AML-193 (cell line): ENCODE data around the gene OBSCN.

ENCODE experiments used
- DNase-seq, 2 experiments: peaks; one replicate each; lab custom pipeline; 2025; lab: John Stamatoyannopoulos, UW

The OBSCN gene

GRCh38 chr1:228329887-228330286 lies 122.0 kb downstream of the OBSCN start:
- no peak for DNase-seq

- no peak for DNase-seq
Measured at GRCh38 chr1:228332797-228333738, 125.2 kb downstream of the OBSCN start.

- DNase-seq: no peak
Measured at GRCh38 chr1:228333739-228334115, 125.9 kb downstream of the OBSCN start.

DNA sequence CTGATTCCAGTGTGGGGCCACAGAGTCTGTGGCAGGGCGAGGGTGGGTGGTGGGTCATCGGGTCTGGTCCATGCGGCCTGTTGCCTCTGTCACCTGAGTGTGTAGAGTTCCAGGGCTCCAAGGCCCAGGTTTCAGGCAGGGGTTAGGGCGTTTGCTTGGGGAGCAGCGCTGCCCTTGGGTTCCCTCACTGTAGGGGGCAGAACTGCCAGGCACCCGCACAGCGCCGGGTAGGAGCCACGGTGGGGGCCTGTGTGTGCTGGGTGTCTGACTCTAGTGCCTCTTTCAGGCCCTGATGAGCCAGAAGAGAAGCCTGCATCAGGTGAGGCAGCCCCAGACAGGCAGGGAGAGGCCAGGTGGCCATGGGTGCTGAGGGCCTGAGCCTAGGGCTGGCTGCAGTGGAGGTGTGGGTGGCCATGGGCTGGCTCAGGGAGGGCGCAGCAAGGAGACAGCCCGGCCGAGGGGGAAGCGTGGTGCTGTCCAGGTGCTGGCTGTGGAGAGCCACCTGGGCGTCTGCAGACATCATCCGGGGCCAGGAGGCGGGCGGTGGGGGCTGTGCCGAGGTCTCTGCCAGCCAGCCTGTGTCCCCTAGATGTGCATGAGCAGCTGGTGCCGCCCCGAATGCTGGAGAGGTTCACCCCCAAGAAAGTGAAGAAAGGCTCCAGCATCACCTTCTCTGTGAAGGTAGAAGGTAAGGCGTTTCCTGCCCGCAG lies 126.5 kb downstream of the OBSCN start:
- no peak for DNase-seq

- no peak for DNase-seq
Measured at GRCh38 chr1:228334954-228335353, 127.1 kb downstream of the OBSCN start.

- DNase-seq: no peak
Measured at GRCh38 chr1:228335406-228336307, 127.8 kb downstream of the OBSCN start.

DNA sequence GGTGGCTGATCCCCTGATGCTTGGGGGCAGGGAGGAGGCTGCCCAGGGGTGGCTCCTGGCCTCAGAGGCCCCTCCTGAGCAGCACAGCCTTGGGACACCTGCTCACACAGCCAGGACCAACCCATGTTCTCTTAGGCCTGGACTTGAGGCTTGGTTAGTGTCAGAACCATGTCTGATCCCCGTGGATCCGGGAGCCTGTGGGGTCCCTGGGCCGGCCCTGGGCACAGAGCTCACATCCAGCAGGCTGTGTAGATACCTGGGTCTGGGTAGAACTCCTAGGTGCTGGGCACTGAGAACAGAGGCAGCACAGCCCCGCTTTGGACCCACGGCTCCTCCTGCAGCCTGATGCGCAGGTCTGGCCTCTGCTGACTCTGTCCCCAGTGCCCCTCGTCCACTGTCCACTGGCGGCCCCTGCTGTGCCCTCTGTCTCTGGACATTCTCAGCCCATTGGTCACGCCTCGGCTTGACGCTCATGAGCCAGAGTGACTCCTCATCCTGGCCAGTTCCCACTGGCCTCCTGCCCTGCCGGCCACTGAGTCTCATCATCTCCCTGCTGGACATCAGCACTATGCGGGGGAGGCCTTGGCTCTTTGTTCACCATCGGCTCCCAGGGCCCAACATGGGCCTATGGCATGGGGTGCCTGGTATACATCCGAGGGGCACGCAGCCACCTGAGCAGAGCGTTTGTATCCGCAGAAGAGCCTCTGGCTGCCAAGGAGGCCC lies 128.6 kb downstream of the OBSCN start:
- DNase-seq: no peak

GRCh38 chr1:228337031-228337564 lies 129.3 kb downstream of the OBSCN start:
- no peak for DNase-seq

DNA sequence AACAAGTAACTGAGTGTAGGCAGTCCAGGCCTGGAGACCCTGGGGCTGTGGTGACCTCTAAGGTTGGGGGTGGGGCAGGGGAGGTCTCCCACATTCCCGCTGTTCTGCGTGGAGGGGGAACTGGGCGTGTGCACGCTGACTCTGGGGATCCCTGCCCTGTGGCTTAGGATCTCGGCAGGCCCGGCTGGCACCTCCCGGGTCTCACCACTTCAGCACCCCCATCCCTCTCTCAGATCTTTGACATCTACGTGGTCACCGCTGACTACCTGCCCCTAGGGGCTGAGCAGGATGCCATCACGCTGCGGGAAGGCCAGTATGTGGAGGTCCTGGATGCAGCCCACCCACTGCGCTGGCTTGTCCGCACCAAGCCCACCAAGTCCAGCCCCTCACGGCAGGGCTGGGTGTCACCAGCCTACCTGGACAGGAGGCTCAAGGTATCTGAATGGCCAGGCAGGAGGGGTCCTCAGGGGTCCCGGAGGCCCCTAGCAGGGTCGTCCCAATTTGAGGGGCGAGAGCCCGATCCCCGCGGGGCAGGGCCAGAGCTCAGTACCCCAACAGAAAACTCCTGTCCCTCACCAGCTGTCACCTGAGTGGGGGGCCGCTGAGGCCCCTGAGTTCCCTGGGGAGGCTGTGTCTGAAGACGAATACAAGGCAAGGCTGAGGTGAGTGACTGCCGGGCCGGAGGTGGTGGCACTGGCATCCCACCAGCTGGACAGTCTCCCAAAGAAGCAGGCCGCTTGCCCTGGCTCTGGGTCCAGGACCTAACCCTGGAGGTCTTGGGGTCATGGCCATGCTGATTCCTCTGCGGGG lies 130.1 kb downstream of the OBSCN start:
- no peak for DNase-seq

- DNase-seq: no peak
Measured at GRCh38 chr1:228338521-228339051, 130.7 kb downstream of the OBSCN start.

GRCh38 chr1:228339059-228339704 lies 131.3 kb downstream of the OBSCN start:
- no peak for DNase-seq

GRCh38 chr1:228339766-228340685 lies 132.2 kb downstream of the OBSCN start:
- no peak for DNase-seq

GRCh38 chr1:228340686-228341449 lies 133.0 kb downstream of the OBSCN start:
- DNase-seq: no peak

DNA sequence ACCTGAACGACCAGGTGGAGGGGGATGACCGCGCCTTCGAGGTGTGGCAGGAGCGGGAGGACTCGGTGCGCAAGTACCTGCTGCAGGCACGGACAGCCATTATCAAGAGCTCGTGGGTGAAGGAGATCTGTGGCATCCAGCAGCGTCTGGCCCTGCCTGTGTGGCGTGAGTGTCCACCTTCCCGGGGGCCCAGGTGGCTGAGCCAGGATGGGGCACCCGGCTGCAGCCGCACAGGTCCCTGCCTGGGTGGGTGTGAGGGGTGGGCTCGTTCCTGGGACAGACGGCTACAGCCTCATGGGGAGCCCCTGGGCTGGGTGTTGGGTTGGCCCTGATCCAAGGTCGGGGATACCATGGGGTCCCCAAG lies 133.6 kb downstream of the OBSCN start:
- DNase-seq: no peak

DNA sequence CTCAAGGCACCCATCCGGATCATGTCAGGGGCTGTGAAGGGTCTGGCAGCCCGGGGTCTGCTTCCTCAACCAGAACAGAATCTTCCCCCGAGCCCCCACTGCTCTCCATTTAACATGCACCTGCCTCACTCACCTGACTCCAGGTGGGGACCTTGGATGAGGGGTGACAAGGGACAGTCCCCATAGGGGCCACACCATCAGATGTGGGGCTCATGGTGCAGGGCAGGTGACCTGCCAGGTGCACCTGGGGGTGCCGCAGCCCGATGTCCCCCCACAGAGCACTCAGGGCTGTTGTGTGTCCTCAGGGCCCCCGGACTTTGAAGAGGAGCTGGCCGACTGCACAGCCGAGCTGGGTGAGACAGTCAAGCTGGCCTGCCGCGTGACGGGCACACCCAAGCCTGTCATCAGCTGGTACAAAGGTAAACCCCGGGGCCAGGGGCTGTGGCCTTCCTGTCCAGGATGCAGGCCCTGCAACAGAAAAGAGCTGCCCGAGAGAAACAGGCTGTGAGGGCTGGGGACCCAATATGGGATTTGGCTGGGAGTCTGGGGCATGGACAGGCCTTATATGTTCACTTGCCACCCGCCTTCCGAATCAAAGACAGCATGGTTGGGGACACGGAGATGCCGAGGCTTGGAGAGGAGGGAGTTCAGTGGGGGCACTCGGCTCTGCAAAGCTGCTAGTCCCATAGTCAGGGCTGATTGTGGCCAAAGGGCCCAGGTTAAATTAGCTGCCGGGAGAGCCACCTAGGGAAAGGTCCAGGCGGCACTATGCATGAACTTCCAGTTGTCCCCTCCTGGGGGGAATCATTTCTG lies 134.2 kb downstream of the OBSCN start:
- DNase-seq: no peak

DNA sequence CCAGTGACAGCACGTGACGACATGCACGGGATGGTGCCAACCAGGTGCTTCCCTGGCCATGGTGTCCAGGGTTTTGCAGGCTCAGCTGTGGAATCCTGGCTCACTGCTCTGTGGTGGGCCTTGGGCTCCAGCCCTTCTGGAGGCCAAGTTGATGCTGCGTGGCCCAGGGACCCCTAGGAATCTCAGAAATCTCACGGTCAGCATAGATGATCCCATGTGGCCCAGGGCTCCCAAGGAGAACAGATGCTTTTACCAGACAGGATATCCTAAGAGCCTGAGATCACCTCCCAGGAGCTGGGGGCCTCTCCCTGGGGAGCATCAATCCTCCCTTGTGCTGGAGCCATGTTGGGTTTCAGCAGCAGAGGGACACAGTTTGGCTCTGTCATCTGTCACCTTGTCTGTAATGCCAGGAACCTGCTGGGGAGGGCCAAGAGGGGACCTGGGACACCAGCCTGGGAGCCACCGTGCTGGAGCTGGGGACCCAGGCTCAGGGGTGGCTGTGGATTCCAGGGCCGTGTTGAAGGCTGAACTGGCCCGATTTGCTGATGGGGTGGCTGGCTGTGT lies 134.9 kb downstream of the OBSCN start:
- DNase-seq: no peak
